Stomach (tissue), 9 donors: Measurements from ENCODE around the gene ARMCX6. TPM values are rescaled to one million over a fixed set of nuclear protein-coding genes. Genes with fewer than 3 reads are reported as not detected.
A peak's percentile ranks its signal among the peaks of the same experiment; 100 is the strongest.

Experiments
- DNase-seq, 2 donors: peaks; one replicate each; pipeline versions ENCODE4 v3.0.0 to v3.0.0-alpha.2; 2013 to 2019
- H3K27ac ChIP-seq, 5 donors: fragments of 200-600 bp in 4 of 5; sonication (generic) in 4 of 5; one replicate each; pipeline ENCODE4 v1.5.1; 2013 to 2019; ENCODE audit warnings: mild to moderate bottlenecking in 1 of 5, moderate library complexity in 1 of 5
- H3K27me3 ChIP-seq, 3 donors: fragments of 200-600 bp; sonication (generic); one replicate each; pipeline ENCODE4 v1.5.1; 2017 to 2019; ENCODE audit warnings: mixed run types in 1 of 3
- H3K36me3 ChIP-seq, 4 donors: fragments of 200-600 bp; sonication (generic); 1 replicate in 3 of 4; 2 replicates in 1 of 4; pipeline ENCODE4 v1.5.1; 2016 to 2019
- H3K4me1 ChIP-seq, 4 donors: fragments of 200-600 bp; sonication (generic); one replicate each; pipeline ENCODE4 v1.5.1; 2016 to 2019
- H3K4me3 ChIP-seq, 4 donors: fragments of 200-600 bp; sonication (generic) in 3 of 4; one replicate each; pipeline ENCODE4 v1.5.1; 2016 to 2019; ENCODE audit warnings: mild to moderate bottlenecking in 1 of 4
- H3K9me3 ChIP-seq, 4 donors: fragments of 200-600 bp; sonication (generic); one replicate each; pipeline ENCODE4 v1.5.1; 2016 to 2019
- CTCF ChIP-seq, 7 experiments: fragments of 450-650 bp in 4 of 7; fragments of 200-600 bp in 3 of 7; sonication (generic) in 3 of 7; IDR thresholded peaks; one replicate each; pipeline ENCODE4 v1.5.1; 2016 to 2019; ENCODE audit warnings: antibody characterized with exemption in 7 of 7, control low read depth in 2 of 7, mild to moderate bottlenecking in 1 of 7
- EP300 ChIP-seq: sonication (generic); formaldehyde crosslinking; IDR thresholded peaks from one replicate; pipeline ENCODE4 v1.6.1; 2017; ENCODE audit warnings: antibody characterized with exemption
- POLR2A ChIP-seq, 4 donors: fragments of 450-650 bp; IDR thresholded peaks; one replicate each; pipeline ENCODE4 v1.6.1; 2016; ENCODE audit warnings: antibody characterized with exemption in 4 of 4, control low read depth in 2 of 4, mild to moderate bottlenecking in 1 of 4, moderate library complexity in 1 of 4
- POLR2AphosphoS5 ChIP-seq, 3 donors: sonication (generic); formaldehyde crosslinking; IDR thresholded peaks; one replicate each; pipeline ENCODE4 v1.6.1; 2016; ENCODE audit warnings: antibody characterized with exemption in 3 of 3
- WGBS, 5 donors: extraction: QIAGEN DNeasy Blood & Tissue Kit in 3 of 5; methylation state at CpG; one replicate each; pipeline versions ENCODE4 v1.1.5 to v1.1.7; 2013 to 2018; 5-methylcytosine and 5-hydroxymethylcytosine counted together
- intact Hi-C: fragments of 100-400 bp; cut with DNase I; formaldehyde crosslinking; loops from one replicate; pipeline ENCODE4 v1.15.1; 2023; ENCODE audit warnings: low total_unique reads
- polyA plus RNA-seq, 3 donors: library from polyadenylated mRNA; stranded (reverse); fragments of 200-250 nt; gene quantifications; one replicate each; pipeline ENCODE4 v1.2.3, GENCODE V29; 2013
- total RNA-seq, 5 donors: library from RNA; depleted of rRNA; stranded (reverse); fragments of >200 nt; gene quantifications; one replicate each; pipeline versions ENCODE4 v1.1.0 to v1.2.3, GENCODE V29; 2014 to 2016
- donor health status: healthy with polysubstance abuse.
- donor health status: Bipolar disorder and iron deficiency.
- donor health status: healthy.

ARMCX6 gene
- total and polyA plus RNA-seq, 8 donors, result 0.45 to 23.2 (median 14.7) TPM

DNA sequence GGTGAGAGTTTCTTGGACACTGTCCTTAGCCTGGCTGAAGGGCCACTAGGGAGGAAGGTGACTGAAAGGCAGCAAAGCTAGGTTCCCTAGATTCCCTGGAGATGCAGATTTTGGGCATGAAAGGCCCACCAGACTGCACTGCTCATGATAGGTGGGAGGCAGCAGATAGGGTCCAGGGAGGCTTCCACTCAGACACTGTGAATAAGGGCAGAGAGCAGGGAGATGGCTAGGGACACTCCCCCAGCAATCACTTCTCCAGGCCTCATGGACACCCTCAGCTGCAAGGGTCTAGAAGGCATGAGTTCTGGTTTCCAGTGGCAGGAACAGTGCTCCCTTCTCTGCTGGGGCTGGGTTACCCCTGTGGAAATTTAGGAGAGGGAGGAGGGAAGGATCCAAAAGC is 21.8 kb upstream of the ARMCX6 start:
- no peak overlapping the region for H3K27ac ChIP-seq
- no peak for TF ChIP-seq CTCF (IDR thresholded peaks at IDR 0.05)
- no peak for TF ChIP-seq POLR2AphosphoS5 (IDR thresholded peaks at IDR 0.05)
- no peak for TF ChIP-seq EP300
- no peak for TF ChIP-seq POLR2A (IDR thresholded peaks at IDR 0.05)
- no peak for DNase-seq
- no peaks in the 10 kb centered on the region for H3K9me3 ChIP-seq
- H3K27me3 ChIP-seq, result no peaks in the 10 kb centered on the region
- no peaks in the 10 kb centered on the region for H3K4me1 ChIP-seq
- no peak overlapping the region for H3K4me3 ChIP-seq
- intact Hi-C loops, result no loop called here
- H3K36me3 ChIP-seq, result peaks cover 0 to 4% (median 0%) of the 10 kb centered on the region in 4 donors

GRCh38 chrX:101619364-101619763 is 1.6 kb upstream of the ARMCX6 start:
- Histone ChIP-seq H3K4me3 (no peak overlapping the region), H3K4me1 (peaks cover 0 to 19% (median 10%) of the 10 kb centered on the region in 4 donors), H3K36me3 (no peaks in the 10 kb centered on the region), H3K9me3 (no peaks in the 10 kb centered on the region), H3K27me3 (peaks cover 0 to 6% (median 0%) of the 10 kb centered on the region in 3 donors), H3K27ac (no peak overlapping the region)
- no peak for TF ChIP-seq POLR2AphosphoS5 (IDR thresholded peaks at IDR 0.05)
- no peak for TF ChIP-seq CTCF (IDR thresholded peaks at IDR 0.05)
- TF ChIP-seq POLR2A (IDR thresholded peaks at IDR 0.05), result no peak
- no peak for TF ChIP-seq EP300
- intact Hi-C loops, result no loop called here
- DNase-seq, result peak in 1 of 2 donors; percentile 45

DNA sequence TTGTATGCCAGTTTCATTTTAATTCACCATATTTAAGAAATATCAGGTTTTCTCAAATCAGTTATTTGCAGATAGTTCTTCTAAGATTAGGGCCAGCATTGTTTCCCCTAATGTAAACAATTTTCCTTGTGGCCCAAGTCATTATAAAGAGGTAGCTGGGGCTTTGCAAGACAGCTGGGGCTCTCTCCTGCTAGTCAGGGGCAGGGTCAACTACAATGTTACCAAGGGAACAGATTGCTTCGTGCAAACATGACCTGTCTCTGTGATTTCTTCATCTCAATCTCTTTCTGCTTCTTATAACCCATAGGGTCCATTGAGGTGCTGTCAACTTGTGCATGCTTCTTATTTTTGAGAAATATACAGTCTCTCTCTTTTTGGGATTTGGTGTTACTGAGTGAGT is 12.1 kb downstream of the ARMCX6 start:
- TF ChIP-seq POLR2AphosphoS5 (IDR thresholded peaks at IDR 0.05), result no peak
- no peak for TF ChIP-seq CTCF (IDR thresholded peaks at IDR 0.05)
- TF ChIP-seq EP300, result no peak
- no peak for TF ChIP-seq POLR2A (IDR thresholded peaks at IDR 0.05)
- no peak overlapping the region for H3K27ac ChIP-seq
- no peaks in the 10 kb centered on the region for H3K36me3 ChIP-seq
- H3K4me1 ChIP-seq, result no peaks in the 10 kb centered on the region
- WGBS, 5 donors, result 25 to 41% (median 31%) methylated on average over 1 of the region's 1 CpG
- no peak overlapping the region for H3K4me3 ChIP-seq
- no peaks in the 10 kb centered on the region for H3K9me3 ChIP-seq
- DNase-seq, result no peak
- no peaks in the 10 kb centered on the region for H3K27me3 ChIP-seq
- intact Hi-C loops, result no loop called here

GRCh38 chrX:101605146-101605545 is 12.7 kb downstream of the ARMCX6 start:
- no peaks in the 10 kb centered on the region for H3K4me1 ChIP-seq
- H3K4me3 ChIP-seq, result no peak overlapping the region
- H3K9me3 ChIP-seq, result no peaks in the 10 kb centered on the region
- intact Hi-C loops, result no loop called here
- H3K36me3 ChIP-seq, result no peaks in the 10 kb centered on the region
- no peak for TF ChIP-seq POLR2AphosphoS5 (IDR thresholded peaks at IDR 0.05)
- no peak for TF ChIP-seq CTCF (IDR thresholded peaks at IDR 0.05)
- TF ChIP-seq EP300, result no peak
- TF ChIP-seq POLR2A (IDR thresholded peaks at IDR 0.05), result no peak
- DNase-seq, result no peak
- H3K27ac ChIP-seq, result no peak overlapping the region
- H3K27me3 ChIP-seq, result no peaks in the 10 kb centered on the region
